Hepatic stellate cell (primary cell): ENCODE measurements around the gene F8.
"Not testable (repeated sequence)": the region's sequence is repeated elsewhere in the genome, so short reads cannot be mapped to it uniquely, and the experiment has no call there.

Source experiments
- DNase-seq: peaks from one replicate; pipeline ENCODE4 v3.0.0; 2011; ENCODE audit warnings: low spot score

Gene F8

DNA sequence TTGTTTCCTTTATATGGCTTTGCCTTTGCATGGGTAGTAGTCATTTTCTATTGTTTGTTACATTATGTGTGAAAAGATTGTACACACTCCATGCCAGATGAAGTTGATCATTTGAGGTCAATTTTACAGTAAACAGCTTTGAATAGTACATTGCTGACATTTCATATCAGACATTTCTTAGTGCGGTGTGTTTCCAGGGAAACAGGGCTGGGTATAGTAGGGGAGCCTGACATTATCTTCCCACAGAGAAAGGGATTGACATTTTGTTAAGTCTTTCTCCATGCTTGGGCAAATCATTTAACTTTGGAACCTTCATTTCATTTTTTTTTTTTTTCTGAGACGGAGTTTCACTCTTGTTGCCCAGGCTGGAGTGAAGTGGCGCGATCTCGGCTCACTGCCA, 9.1 kb upstream of the F8 start:
- DNase-seq, result no peak

DNA sequence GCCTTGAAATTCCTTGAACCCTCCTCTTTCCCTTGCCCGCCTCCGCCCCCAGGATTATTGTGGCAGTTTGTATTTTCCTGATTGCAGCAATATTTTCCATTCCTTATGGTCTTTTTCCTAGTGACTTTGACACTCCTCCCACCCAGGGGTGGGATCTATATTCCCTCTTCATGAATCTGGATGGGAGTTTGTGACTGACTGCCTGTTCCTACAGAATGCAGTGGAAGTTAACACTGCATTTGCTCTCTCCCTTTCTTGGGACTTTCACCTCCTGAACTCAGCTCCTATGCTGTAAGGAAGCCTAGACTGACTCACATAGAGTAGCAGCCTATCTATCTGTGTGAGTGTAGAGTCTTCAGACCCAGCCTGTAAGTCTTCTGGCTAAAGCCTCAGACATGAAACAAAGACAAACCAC, 6.4 kb upstream of the F8 start:
- DNase-seq, result no peak

DNA sequence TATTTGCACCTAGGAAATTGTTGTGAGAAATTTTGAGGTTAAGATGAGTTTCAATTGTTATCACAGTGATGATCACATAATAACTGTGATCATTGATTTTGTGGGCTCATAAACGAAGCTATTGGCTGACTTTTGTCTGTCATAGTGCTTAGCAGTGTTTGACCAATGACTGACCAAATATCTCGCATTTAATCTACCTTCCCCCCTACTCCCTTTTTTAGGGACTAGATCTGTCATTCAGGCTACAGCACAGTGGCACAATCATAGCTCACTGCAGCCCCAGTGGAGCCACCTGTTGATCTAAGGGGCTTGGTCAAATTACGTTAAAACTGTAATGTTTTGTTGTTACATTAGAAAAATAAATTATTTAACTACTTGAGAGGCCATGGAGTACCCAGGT, 5.6 kb upstream of the F8 start:
- DNase-seq, result no peak

DNA sequence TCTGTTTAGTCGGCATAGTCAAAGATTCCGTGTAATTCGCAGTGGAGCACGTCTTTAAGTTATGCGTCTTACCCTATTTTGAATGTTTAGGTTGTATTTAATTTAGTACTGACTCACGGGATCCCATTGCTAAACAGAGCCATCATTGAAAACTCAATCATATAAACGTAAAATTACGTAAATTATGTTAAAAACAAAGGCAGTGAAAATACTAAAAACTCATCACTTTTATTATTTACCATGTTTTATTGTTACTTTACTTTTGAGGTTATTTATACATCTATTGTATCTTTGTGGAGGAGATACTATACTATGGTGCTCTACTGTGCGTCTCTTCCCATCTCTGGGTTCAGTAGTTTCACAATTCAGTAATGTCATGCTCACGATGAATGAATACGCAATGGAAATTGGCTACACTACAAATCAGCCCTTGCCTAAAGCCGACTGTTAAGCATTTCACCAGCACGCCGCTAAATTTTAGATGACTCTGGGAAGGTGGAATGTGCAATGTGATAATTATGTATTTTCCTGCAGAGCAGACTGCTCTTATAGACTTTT, 5.1 kb upstream of the F8 start:
- DNase-seq, result no peak

DNA sequence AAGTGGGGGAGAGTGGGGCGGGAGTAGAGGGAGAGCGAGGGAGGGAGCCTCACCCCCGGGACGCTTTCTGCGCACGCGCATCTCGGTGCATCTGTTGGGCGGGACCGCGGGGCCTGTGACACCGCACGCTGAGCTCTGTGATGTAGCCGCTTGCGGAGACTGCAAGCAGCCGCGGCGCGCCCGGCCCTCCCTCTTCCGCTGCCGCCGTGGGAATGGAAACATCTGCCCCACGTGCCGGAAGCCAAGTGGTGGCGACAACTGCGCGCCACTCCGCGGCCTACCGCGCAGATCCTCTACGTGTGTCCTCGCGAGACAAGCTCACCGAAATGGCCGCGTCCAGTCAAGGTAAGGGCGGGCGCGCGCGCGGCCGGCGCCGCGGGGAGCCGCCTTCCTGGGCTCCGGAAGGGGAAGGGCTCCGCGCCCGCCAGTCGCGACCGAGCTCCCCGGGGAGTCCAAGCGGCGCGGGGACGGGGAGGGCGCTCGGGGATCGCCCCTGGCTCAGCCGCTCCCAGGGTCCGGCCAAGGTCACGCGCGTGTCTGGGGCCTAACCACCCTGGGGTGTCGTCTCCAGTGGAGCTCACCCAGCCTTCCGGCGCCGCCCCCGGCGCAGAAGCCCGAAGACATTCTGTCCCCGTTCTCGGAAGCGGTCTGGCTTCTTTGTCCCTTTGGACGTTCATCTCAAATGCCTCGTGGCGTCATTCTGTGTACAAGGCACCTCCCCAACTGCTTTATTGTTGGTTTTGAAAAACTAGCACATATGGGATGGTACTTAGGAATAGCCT, 4.4 kb upstream of the F8 start, which contains the start of gene FUNDC2:
TSS of gene FUNDC2 (plus strand) at position 118 of the 782 bp plus-strand sequence. CDS start at position 213, 95 bp downstream.
- DNase-seq, result peak; percentile 75

DNA sequence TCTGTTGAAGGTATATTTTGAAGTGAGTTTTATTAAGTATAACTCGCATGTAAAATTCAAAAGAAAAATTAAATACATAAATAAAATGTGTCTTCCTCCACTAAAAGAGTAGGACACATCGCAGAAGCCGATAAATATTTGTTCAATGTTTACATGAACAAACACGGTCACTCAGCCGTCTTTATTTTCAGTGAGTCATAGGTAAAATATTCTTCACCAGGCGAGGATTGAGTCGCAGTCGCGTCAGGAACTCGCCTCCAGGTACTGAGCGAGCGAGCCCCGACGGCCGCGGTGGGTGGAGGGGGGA, 3.9 kb upstream of the F8 start:
- DNase-seq, result no peak

DNA sequence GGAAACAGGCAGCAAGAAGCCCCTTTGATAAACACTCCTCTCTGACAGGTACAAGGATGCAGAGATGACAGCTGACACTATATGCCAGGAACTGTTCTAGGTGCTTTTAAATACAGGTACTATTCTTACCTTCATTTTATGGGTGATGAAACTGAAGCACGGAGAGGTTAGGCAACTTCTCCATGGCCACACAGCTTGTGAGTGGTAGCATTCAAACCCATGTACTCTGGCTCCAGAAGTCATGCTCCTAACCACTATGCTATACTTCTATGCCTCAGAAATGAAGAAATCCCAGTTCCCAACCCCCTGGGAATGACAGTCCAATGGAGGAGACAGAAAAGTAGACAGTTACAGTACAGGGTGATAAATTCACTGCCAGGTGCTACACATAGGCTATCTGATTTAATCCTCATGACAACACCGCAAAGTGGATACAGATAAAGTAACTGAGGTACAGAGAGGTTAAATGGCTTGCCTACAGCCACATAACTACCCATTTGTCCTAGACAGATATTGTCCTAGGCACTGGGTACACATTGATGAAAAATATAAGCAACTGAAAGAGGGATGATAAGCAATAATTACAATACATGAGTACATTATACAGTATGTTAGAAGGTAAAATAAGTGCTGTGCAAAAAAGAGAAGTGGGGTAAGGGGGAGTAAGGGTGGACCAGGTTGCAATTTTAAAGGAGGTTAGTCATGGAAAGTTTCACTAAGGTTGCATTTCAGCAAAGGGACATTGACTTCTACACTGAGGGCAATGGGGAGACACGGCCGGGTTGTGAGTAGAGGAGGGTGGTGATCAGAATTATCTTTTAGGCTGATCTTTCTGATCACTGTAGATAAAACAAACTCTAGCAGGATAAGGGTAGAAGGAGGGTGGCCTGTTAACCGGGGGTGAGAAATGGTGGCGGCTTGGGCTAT, 1.6 kb upstream of the F8 start:
- no peak for DNase-seq

DNA sequence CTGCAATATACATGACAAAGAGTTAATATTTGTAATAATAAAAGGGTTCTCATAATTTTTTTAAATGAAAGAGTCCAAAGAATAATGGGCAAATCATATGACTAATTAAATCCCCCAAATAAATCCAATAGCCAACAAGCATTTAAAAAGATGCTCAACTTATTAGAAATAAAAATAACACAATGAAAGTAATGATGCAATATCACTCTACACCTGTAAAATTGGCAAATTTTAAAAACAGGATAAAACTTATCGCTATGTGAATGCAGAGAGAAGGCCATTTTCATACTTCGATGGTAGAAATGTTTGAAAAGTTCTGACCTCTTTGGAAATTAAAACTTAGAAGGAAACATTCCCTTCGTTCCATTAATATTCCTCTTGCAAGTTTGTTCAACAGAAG, 1.9 kb downstream of the F8 start:
- no peak for DNase-seq

DNA sequence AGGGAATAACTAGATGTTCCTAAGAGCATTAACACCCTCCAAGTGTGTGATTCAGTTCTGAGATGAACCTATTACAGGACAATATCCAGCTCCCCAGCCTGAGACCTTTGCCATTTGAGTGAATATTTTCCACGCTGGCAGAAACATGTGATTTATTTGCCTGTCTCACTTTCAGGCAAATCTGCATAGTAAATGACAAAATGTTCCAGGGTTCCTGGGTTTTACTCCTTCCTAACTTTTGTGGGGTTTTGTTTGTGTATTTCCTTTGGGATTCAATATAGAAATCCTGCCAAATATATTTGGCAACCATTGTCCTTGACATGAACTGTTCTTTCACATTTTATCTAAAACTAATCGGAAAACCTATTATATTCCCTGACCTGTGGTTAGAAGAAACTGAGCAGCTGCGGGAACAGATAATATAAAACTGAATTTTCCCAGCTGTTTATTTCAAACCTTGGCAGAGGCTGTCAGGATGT, 12.5 kb downstream of the F8 start:
- DNase-seq, result no peak

DNA sequence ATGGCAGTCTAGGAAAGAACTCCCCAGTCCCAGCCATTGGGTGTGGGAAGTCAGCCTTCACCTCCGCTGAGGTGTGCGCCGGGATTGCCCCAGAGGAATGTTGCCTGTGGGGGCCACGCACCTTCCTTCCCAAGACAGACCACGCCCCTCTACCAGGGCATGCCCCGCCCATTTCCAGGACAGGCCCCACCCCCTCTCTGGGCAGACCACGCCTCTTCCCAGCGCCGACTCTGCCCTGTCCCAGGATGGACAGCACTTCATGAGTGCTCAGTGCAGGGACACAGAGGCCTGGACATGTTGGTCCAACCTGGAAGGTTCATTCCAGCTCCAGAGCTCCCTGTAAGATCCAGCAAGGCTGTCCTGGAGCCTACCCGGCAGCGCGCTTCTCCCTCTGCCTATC, 13.9 kb downstream of the F8 start:
- DNase-seq, result not testable (repeated sequence)

DNA sequence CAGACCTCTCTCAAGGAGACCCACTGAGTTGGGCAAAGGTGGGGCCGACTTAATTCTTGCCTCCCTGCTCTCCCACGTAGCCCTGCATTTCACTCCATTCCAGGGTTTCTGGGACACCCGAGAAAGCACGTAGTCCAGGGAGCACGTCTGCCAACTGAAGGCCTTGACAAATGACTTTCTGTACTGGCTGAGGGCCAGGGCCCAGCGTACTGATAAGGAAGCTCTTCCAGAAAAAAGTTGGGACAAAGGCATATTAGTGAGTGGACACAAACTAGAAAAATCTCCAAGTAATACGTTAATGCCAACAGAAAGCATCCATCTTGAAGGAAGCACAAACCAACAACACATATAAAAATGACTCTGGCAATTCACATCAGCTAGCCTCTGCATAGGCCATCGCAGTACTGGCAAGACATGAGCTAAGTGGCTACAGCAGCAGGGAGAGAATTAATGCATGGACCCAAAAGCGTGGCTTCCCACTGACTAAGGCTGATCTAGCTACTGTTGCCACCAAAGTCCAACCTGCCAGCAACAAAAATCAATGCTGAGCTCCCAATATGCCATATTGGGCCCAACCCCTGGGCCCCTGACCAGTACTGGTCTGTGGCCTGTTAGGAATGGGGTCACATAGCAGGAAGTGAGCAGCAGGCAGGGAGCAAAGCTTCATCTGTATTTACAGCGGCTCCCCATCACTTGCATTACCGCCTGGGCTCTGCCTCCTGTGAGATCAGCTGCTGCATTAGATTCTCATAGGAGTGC, 15.4 kb downstream of the F8 start:
- not testable (repeated sequence) for DNase-seq

DNA sequence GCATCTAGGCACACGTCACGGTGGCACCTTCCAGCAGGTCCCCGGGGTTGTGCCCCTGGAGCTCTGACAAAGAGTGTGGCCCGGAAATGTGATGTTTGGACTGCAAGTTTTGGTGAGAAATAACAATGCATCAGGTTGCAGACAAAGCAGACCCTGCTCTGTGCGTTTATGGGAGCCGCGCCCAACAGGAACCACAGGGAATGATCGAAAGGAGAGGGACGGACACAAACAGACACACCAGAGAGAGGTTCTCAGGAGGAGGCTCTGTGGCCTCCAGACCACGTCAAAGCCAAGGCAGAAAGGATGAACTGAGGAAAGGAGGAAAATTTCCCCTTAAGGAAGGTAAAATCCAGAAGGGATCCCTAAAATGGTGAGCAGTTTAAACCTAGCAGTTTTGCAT, 16.1 kb downstream of the F8 start:
- DNase-seq, result not testable (repeated sequence)

DNA sequence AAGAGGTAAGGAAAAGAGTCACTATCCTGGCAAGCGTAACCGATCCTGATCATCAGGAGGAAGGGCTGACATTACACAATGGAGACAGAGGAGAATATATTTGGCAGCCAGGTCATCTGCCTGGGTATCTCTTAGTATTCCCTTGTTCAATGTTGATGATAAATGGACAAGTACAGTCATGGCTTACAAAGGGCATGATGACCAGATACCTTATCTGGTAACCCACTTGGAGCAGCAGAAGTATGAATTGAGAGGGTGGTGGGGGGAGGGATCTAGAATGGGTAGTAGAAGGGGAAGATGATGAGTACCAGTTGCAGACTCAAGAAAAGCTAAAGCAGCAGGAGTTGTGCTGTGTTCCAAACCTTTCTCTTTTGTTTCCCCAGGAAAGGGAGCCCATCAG, 17.3 kb downstream of the F8 start:
- DNase-seq, result no peak

DNA sequence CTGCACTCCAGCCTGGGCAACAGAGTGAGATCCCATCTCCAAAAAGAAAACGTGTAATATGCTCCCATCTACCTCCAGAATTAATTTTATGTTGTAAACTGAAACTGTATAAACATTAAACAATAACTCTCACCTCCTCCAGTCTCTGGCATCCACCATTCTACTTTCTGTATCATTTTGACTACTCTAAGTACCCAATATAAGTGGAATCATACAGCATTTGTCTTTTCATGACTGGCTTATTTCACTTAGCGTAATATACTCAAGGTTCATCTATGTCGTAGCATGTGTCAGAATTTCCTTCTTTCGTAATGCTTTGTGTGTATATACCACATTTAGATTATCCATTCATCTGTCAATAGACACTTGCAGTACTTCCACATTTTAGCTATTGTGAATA, 20.6 kb downstream of the F8 start:
- no peak for DNase-seq

DNA sequence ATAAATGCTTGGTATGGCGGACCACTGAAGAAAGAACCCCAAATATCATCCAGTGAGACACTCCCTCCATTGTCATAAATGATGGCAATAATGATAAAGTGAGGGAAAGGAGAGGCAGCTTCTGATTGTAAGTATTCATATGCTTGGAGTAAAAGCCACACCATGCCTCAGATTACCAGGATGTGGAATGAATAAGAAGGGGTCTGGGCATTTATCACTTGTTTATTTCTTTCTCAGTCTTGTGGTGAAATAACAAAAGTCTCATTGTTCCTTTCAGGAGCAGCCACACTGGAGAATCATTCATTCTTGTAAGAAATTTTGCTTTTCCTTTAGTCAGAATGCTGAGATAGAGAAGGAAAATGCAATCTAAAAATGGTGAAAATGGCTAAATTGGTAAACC, 21.7 kb downstream of the F8 start:
- DNase-seq, result no peak

DNA sequence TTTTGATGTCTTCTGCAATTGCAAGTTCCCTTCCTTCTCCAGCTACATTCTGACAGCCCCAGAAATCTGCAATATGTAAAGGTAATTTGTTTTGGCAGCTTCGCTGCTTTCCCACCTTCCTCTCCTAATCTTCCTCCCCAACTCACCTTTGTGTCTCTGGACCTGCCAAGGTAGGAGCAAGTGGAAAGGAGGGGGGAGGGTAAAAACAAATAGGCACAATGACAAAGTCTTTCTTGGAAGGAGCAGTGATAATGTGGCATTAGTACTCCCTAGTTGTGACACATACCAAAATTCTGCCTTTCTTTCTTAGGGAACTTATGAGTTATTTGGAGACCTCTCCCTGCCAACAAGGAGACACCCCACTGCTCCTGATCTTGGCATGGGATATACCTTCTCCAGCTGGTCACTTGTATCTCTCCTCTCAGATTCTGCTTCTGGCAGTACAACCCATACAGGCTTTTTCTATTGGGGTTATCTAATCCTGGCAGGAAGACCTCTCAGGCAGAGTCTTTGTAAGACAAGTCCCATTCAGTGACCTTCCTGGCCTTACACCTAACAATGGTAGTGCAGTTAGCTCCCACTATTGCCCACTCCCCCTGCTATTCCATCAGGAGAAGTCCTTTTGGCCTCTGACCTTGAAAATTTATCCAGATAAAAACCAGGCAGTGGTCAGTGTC, 24.2 kb downstream of the F8 start:
- no peak for DNase-seq

DNA sequence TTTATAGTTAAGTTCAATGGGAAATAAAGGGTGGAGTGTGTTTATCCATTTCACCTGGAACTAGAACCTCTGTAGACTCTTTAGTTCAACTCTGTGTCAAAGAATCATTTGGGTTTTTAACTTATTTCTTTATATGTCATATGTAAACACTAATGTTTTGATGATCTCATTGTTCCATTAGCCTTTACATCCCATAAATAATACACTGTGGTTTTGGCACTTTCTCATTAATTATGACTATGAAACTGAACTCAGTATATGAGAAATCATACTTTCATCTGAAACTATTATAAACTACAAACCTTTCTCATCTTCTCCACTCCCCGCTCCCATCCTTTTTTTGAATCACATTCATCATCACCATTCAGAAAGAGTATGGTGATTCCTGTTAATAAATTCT, 31.0 kb downstream of the F8 start:
- DNase-seq, result no peak

DNA sequence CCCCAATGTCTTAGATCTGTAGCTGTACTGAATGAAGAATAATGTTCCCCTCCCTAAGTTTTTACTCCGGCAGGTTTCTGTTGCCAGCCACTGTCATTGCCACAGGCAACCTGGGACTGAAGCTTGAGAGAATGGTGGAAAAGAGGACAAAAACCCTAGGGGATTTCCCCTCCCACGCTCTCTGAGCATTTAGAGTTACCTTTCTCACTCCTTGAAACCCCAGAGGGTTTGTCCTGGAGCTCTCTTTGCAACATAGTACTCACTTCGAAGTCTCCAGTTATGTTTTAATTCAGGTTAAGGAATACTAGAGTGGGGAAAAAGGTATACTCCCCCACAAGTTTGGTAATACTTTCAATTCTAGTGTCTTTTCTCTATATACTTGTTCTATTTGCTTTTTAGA, 31.5 kb downstream of the F8 start:
- DNase-seq, result no peak

DNA sequence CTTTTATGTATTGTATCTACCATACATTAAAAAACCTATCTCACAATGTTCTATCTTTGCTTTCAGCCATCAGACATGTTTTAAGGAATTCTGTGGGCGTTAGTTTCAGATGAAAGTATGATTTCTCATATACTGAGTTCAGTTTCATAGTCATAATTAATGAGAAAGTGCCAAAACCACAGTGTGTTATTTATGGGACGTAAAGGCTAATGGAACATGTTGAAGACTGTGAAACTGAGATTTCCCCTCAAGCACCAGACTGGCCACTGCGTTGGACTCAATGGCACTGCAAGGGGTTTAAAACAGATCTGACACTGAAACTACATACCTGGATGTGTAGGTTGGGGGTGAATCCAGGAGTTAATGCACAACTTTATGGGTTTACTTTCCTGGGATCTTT, 32.0 kb downstream of the F8 start:
- DNase-seq, result no peak

DNA sequence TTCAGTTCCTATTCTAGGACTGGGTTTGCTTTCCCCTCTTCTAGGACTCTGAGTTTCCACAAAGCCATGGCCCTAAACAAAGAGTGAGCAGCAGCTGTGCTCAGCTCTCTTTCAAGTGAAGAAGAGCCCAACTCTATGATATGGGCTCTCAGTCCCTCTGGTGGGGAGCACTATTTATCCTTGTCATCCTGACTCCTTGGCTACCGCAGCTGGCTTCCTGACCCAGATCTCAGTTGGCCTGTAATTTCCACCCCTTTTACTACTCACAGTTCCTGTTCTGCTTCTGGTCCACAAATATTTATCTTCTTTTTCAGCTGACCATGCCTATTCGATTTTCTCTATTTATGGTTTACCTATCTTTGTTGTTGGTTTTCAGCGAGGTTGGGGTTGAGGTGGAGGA, 33.8 kb downstream of the F8 start:
- no peak for DNase-seq

DNA sequence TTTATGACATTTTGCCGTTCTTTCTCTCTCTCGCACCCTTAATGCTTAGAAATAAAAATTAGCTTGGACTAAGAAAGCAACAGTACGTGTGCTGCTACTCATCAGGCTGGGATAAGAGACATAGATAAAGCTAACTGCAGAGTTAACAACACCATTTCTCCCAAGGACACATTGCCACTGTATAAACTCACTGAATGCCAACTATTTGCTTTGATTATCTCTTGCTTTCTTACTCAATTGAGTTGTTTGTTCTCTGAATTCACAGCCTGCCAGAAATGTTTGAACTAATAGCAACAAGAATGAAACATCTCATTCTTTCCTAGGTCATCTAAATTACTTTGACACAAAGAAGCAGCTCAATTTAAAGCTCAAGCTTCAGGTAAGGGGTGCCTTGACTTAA, 34.6 kb downstream of the F8 start:
- DNase-seq, result no peak
